ENCODE data around the gene POLR1A. TPM values are rescaled to one million over a fixed set of nuclear protein-coding genes. Genes with fewer than 3 reads are reported as not detected.

POLR1A gene
- total and polyA plus RNA-seq, 4 donors = 3.2 to 12.3 (median 6.1) TPM

DNA sequence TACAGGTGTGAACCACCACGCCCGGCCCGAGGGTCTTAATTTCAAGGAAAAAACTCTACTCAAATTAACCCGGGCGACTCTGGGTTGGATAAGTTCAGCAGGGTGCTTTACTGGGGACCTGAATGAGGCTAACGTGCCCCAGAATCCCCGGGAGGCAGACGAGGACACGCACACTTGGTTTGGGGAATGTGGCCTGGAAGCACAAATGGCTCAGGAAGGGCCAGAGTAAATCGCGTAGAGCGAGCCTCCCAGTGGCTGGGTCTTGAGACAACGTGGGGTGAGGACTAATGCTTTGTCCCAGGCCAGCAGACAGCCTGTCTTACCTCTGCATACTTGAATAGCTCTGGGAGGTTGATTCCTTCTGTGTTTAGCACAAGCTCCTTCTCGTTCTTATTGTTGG, 75.8 kb downstream of the POLR1A start:
- WGBS = 97% methylated on average over 14 of the region's 14 CpGs
- Histone ChIP-seq H3K36me3 (ENCODE audit: control insufficient read depth in 4 of 4, insufficient read depth in 3 of 4, low read depth in 1 of 4, low read length in 3 of 4) (peaks cover 15 to 62% (median 26%) of the 10 kb centered on the region in 4 donors), H3K4me3 (ENCODE audit: low read depth in 1 of 3, low read length in 3 of 3) (no peak overlapping the region), H3K27ac (ENCODE audit: low read depth in 1 of 2, low read length in 2 of 2) (no peak overlapping the region), H3K27me3 (ENCODE audit: control insufficient read depth in 4 of 4, insufficient read depth in 4 of 4, low read length in 3 of 4) (no peaks in the 10 kb centered on the region), H3K4me1 (ENCODE audit: control insufficient read depth in 4 of 4, insufficient read depth in 4 of 4, low read length in 3 of 4) (peaks cover 0 to 8% (median 0%) of the 10 kb centered on the region in 4 donors), H3K9ac (ENCODE audit: low read depth in 1 of 2, low read length in 2 of 2) (no peak overlapping the region), H3K9me3 (ENCODE audit: control insufficient read depth in 4 of 4, low read length in 3 of 4) (no peaks in the 10 kb centered on the region)
- no peak for DNase-seq (ENCODE audit: low spot score)
- TF ChIP-seq NR2F2 (IDR thresholded peaks at IDR 0.05) (no peak), SP1 (IDR thresholded peaks at IDR 0.05) (no peak), HNF4A (conservative IDR thresholded peaks at IDR 0.05) (no peak)
- TF ChIP-seq, protein P1, sequence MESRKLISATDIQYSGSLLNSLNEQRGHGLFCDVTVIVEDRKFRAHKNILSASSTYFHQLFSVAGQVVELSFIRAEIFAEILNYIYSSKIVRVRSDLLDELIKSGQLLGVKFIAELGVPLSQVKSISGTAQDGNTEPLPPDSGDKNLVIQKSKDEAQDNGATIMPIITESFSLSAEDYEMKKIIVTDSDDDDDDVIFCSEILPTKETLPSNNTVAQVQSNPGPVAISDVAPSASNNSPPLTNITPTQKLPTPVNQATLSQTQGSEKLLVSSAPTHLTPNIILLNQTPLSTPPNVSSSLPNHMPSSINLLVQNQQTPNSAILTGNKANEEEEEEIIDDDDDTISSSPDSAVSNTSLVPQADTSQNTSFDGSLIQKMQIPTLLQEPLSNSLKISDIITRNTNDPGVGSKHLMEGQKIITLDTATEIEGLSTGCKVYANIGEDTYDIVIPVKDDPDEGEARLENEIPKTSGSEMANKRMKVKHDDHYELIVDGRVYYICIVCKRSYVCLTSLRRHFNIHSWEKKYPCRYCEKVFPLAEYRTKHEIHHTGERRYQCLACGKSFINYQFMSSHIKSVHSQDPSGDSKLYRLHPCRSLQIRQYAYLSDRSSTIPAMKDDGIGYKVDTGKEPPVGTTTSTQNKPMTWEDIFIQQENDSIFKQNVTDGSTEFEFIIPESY (IDR thresholded peaks at IDR 0.05) = no peak

DNA sequence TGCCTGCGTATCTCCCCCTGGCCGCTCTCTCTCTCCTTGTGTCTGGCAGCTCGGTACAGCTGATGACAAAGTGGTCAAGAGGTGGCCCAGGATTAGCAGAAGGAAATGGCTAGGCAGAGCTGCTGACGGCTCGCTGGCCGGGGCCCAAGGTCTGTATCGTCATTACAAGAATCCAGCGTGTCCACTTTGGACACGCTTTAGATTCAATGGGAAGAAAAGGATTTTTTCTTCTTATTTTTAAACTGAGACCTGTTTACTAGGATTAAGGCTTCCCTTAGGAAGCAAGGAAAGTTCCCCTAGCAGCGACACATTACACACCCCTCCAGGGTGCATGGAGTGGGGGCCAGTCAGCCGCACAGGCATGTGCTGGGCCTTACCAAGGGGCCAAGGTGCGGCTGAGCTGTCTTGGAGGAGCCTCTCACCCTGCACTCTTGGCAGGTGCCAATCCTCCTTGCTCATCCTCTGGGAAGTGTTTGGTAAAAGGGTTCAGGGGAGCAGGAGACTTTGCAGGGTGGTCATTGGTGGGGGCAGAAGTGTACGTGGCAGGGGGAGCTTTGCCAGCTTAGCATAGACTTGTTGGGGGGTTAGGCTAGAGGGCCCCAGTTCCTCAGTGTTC, 76.8 kb downstream of the POLR1A start:
- peaks cover 12 to 62% (median 25%) of the 10 kb centered on the region in 4 donors for H3K36me3 ChIP-seq (ENCODE audit: control insufficient read depth in 4 of 4, insufficient read depth in 3 of 4, low read depth in 1 of 4, low read length in 3 of 4)
- H3K9ac ChIP-seq (ENCODE audit: low read depth in 1 of 2, low read length in 2 of 2) = no peak overlapping the region
- H3K9me3 ChIP-seq (ENCODE audit: control insufficient read depth in 4 of 4, low read length in 3 of 4) = no peaks in the 10 kb centered on the region
- no peak for DNase-seq (ENCODE audit: low spot score)
- H3K27ac ChIP-seq (ENCODE audit: low read depth in 1 of 2, low read length in 2 of 2) = peak overlapping the region; percentile 31 to 38
- 77% methylated on average over 13 of the region's 13 CpGs for WGBS
- H3K4me3 ChIP-seq (ENCODE audit: low read depth in 1 of 3, low read length in 3 of 3) = no peak overlapping the region
- TF ChIP-seq SP1 (IDR thresholded peaks at IDR 0.05) (peak; percentile 20), RAD21 (IDR thresholded peaks at IDR 0.05) (peak in 1 of 2 donors; percentile 36), JUND (IDR thresholded peaks at IDR 0.05) (no peak), GABPA (IDR thresholded peaks at IDR 0.05 in 1 of 2, conservative IDR thresholded peaks at IDR 0.05 in 1 of 2) (no peak), NR2F2 (IDR thresholded peaks at IDR 0.05) (peak; percentile 95), HNF4G (IDR thresholded peaks at IDR 0.05) (no peak), EGR1 (IDR thresholded peaks at IDR 0.05; ENCODE audit: low read depth in 2 of 2) (no peak), TAF1 (conservative IDR thresholded peaks at IDR 0.05) (no peak)
- TF ChIP-seq, protein P1 (IDR thresholded peaks at IDR 0.05) = no peak
- TF ChIP-seq, protein P2, sequence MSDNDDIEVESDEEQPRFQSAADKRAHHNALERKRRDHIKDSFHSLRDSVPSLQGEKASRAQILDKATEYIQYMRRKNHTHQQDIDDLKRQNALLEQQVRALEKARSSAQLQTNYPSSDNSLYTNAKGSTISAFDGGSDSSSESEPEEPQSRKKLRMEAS (IDR thresholded peaks at IDR 0.05) = no peak
- TF ChIP-seq, protein P3, sequence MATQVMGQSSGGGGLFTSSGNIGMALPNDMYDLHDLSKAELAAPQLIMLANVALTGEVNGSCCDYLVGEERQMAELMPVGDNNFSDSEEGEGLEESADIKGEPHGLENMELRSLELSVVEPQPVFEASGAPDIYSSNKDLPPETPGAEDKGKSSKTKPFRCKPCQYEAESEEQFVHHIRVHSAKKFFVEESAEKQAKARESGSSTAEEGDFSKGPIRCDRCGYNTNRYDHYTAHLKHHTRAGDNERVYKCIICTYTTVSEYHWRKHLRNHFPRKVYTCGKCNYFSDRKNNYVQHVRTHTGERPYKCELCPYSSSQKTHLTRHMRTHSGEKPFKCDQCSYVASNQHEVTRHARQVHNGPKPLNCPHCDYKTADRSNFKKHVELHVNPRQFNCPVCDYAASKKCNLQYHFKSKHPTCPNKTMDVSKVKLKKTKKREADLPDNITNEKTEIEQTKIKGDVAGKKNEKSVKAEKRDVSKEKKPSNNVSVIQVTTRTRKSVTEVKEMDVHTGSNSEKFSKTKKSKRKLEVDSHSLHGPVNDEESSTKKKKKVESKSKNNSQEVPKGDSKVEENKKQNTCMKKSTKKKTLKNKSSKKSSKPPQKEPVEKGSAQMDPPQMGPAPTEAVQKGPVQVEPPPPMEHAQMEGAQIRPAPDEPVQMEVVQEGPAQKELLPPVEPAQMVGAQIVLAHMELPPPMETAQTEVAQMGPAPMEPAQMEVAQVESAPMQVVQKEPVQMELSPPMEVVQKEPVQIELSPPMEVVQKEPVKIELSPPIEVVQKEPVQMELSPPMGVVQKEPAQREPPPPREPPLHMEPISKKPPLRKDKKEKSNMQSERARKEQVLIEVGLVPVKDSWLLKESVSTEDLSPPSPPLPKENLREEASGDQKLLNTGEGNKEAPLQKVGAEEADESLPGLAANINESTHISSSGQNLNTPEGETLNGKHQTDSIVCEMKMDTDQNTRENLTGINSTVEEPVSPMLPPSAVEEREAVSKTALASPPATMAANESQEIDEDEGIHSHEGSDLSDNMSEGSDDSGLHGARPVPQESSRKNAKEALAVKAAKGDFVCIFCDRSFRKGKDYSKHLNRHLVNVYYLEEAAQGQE (IDR thresholded peaks at IDR 0.05) = no peak
- TF ChIP-seq, protein P4, sequence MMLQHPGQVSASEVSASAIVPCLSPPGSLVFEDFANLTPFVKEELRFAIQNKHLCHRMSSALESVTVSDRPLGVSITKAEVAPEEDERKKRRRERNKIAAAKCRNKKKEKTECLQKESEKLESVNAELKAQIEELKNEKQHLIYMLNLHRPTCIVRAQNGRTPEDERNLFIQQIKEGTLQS (IDR thresholded peaks at IDR 0.05) = no peak
- no peaks in the 10 kb centered on the region for H3K27me3 ChIP-seq (ENCODE audit: control insufficient read depth in 4 of 4, insufficient read depth in 4 of 4, low read length in 3 of 4)
- H3K4me1 ChIP-seq (ENCODE audit: control insufficient read depth in 4 of 4, insufficient read depth in 4 of 4, low read length in 3 of 4) = peaks cover 0 to 8% (median 0%) of the 10 kb centered on the region in 4 donors
